GM19099 (cell line): ENCODE measurements around the gene PPP1R27.

Experiments used
- POLR2A ChIP-seq: IDR thresholded peaks from 3 replicates; pipeline ENCODE4 v1.6.1; 2011; ENCODE audit warnings: low read depth; ENCODE audit not compliant: insufficient read length; ENCODE audit errors: extremely low read depth

Gene PPP1R27

DNA sequence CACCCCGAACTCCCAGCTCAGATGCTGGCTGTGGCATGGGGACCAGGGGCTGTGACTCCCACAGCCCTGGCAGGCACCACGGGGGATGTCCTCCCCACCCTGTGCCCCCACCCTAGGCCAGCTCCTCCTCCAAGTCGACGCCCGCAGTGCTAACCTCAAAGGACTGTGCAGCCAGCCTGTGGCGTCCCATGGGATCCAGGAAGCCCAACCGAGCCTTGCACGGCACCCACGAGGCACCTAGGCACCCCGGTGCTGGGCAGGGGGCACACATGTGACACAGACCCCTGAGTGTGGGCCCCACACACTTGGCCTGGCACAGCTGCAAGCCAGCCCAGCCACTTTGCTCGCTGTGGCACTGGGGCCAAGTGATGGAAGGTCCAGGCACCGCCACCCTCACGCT is 27.0 kb downstream of the PPP1R27 start:
- no peak for TF ChIP-seq POLR2A

DNA sequence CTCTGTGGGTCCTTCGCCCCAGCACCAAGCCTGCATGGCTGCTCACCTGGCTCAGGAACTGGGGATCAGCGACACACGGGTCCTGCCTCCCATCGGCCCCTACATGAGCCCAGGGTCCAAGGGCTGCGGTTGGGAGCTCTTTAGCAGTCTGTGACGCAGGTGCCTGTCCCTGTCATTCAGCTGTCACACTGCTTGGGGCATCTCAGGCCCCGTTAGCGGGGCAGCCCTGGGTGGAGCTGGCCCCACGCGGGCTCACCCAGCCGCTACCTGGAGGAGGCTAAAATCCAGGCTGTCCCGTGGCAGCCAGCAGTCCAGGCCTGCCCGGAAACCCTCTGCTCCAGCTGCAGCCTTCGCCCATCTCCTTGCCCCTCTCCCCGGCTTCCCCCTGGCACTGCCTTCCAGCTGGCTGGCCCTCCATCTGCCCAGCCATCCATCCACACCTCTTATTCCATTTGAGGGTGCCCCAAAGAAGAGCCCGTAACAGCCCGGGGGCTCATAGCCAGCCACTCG is 27.6 kb downstream of the PPP1R27 start:
- TF ChIP-seq POLR2A = no peak

DNA sequence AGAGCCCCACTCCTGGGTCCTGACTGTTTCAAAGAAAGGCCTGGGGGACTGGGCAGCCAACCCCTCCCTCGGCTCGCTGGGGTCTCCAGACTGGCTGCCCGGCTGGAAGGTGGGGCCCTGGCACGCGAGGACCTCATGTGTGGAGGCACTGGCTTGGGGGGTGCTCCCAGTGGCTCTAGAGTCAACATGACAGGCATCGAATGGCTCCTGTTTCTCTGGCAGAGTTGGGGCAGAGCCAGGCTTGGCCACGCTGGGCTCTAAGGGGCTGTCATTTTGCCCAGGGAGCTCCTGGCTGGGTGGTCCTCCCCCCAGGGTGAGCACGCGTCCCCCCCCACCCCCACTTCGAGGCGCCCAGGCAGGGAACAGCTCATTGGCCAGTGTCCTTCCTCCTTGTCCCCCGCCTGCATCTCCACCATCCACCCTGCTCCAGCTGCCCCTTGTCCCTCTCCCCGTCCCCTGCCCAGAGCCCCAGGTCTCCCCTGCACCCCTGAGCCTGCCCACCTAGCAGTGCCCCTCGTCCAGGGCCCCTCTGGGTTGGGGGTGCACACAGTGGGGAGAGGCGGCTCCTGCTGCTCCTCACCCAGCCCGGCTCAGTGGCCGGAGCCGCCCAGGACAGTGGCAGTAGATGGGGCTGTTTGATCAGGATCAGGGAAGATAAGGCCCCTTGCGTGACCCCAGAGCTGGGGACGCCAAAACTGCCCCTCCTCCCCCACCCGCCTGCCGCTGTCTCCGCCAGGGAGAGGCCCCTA is 28.2 kb downstream of the PPP1R27 start:
- no peak for TF ChIP-seq POLR2A

DNA sequence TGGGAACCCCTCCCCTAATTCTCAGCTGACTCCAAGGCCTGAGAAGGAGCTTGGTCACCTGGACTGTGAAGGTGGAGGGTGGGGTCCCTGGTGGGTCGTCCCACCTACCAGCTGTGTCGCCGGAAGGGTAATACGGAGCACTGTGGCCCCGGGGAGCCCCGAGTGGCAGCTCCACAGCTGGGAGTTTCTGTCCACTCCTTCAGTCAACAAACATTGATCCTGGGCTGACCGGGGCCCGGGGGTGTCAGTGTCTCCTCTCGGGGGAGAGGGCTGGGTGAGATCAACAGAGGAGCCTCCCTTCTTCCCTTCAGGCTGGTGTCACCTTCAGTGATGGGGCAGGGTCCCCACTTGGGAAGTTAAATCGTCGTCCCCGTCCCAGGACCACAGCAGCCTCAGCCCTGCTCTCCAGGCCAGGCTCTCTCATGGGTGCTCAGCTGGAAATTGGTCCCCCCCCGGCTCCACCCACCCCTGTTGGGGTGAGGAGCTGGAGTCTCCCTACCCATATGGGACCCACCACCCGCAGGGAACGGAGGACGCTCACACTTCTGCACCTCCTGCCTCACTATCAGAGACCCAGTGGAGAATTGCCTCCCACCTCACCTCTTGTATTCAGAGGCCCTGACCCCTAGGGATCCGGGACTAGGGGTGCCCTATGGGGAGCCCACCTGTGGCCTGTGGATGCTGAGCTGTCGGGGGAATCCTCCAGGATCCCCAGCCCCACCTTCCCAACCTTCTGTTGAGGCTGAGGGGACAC is 29.0 kb downstream of the PPP1R27 start:
- no peak for TF ChIP-seq POLR2A

DNA sequence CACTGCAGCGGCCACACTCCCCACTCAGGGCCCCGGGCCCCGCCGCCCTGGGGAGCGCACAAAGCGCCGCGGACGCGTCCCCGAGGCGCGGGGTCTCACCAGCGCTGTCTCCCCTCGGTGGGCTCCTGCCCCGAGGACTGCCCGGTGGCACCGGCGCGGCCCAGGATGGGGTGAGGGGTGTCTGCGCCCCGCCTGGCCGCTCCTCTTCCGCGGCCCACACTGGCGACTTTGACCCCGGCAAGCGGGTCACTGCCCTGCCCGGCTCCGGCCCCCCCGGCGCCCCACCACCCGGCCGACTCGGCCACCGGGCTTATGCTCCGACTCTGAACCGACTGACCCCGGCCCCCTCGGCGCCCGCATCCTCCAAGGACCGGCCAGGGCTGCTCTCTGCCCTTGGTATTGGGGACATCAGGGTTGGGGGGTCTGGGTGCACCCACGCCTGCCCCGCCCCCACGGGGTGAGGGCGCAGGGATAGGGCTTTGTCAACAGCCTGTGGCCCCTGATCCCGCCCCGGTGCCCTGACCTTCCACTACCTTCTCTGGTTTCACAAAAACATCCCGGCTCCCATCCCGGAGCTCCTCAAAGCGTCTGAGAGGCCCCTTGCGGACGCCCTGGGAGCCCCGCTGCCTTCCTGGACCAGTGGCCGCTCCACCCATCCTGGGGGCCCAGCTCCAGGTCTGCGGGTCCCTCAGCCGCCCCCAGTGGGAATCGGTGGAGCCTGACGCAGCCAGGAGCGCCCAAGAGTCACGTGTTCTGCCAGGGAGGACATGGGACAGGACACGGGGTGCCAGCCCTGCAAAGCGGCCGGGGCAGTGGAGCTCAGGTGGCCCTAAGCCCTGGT is 30.1 kb downstream of the PPP1R27 start:
- no peak for TF ChIP-seq POLR2A

DNA sequence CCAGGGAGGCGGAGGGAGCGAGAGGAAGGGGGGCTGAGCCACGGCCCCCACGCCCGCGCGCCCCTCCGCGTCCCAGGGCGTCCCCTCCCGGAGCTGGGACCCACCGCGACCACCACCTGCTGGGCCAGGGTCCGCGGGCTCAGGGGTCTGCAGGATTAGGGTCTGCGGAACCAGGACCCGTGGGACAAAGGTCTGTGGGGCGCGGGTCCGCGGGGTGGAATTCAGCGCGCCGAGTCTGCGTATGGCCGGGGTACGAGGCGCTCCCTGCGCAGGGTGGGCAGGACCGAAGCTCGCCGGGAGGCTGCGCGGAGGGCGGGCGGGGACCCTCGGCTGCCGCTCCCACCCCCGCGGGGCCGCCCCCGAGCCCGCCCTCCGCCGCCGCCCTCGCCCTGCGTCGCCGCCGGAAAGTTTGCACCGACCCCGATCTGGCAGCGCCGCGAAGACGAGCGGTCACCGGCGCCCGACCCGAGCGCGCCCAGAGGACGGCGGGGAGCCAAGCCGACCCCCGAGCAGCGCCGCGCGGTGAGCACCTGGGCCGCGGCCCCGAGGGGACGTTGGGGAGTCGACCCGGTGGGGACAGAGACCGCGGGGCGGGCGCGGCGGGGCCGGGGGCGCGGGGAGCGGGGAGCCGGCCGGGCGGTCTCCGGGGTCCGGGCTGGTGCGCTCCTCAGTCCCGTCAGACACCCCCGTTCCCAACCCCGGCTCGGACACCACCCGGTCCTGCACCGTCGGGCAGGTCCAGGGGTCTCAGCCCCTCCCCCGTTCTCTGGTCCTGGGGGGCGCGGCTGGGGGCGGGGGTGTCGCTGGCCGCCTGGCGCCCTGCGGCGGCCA is 30.9 kb downstream of the PPP1R27 start, which contains the start of gene GCGR:
Gene GCGR, plus strand, starts transcription at position 423 of the 831 bp plus-strand sequence. CDS start 4,869 bp downstream, outside the sequence.
- TF ChIP-seq POLR2A = no peak

DNA sequence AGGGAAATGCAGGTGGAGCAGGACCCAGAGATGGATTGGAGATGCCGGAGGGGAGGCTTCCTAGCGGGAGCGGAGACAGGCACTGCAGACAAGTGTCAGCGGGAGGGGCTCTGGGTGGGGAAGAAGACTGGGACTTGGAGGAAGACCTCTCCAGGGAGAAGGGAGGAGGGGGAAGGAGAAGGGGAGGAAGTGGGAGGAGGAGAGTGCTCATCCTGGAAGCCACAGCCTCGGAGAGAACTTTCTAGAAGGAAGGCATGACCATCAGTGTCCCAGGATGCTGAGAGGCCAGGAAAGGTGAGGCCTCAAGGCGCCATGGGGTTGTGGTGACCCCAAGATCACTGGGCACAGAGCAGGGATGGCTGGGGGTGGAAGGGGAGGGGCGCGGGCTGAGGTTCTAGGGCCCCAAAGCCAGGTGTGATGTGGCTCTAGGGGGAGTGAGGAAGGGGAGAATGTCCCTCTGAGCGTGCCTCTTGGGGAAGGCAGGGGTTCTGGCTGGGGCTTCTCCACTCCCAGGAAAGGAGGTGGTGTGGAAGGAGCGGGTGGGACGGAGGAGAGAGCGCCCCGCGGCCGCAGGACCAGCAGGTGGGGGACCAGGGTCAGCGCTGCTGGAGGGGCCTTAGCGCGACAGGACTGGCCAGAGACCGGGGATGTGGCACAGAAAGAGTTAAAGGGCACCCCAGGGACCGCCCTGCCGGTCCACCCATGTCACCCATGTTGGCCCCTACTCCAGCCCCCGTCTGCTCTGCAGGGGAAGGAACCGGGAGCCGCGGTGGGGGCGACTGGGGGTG is 31.8 kb downstream of the PPP1R27 start:
- no peak for TF ChIP-seq POLR2A

DNA sequence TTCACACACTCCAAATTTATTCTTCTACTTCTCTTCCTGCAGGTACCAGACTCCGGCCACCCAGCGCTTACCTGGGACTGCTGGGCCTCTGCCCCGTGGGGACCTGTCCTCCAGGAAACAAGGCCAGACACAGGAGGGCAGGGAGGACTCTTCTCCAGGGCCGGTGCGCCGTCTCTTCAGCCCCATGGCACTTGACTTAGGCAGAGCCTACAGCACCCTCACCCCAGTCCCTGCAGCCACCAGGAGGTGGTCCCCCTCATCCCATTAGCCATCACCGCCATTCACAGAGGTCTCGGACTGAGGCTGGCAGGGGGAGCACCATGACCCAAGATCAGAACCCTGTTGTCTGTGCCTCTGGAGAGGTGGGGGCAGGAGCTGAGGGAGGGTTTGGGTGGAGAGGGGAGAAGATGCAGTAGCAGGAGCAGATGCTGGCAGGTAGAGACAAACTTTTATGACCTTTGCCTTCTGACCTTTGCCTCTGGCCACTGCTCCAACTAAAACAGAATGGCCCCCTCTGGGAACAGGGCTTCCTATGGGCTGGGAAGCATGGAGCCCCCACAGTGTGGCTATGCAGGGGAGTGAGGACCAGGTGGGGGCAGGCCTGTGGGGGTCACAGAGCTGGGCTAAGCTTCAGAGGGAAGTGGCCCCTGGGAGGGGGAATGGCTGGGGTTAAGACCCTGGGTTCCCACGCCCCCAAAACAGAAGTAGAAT is 32.6 kb downstream of the PPP1R27 start:
- no peak for TF ChIP-seq POLR2A

DNA sequence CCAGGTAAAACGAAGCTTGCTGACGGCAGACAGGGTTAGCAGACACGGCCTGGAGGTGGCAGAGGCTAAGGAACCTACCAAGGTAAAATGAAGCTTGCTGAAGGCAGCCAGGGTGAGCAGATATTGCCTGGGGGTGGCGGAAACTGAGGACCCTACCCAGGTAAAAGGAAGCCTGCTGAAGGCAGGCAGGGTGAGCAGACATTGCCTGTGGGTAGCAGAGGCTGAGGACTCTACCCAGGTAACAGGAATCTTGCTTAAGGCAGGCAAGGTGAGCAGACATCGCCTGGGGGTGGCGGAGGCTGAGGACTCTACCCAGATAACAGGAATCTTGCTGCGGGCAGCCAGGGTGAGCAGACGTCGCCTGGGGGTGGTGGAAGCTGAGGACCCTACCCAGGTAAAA is 33.5 kb downstream of the PPP1R27 start:
- no peak for TF ChIP-seq POLR2A

DNA sequence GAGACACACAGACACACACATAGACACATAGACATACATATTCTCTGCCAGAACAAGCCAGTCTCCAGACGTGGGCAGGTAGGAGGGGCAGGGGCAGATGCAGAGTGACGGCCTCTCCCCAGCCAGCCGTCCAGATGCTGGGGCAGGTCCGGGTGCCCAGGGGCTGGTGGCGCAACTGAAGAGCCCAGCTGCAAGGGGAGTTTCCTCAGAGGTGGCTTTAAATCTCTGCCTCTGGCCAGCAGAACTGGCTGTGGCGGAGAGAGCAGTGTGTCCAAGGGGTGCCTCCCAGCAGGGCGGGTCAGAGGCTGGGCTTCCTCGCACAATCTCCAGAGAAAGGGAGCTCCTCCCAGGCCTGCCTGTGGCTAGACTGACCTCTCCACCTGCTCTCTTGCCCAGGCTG is 40.3 kb downstream of the PPP1R27 start:
- TF ChIP-seq POLR2A = no peak

DNA sequence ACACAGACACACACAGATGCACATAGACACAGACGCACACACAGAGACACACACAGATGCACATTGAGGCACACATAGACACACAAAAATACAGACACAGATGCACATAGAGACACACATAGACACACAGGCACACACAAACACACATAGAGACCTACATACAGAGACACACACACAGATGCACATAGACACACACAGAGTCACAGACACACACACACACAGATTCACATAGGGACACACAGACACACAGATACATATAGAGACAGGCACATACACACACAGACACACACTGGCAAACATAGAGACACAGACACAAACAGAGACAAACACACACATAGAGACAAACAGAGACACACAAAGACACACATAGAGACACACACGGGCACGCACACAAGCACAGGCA is 40.8 kb downstream of the PPP1R27 start:
- TF ChIP-seq POLR2A = no peak

DNA sequence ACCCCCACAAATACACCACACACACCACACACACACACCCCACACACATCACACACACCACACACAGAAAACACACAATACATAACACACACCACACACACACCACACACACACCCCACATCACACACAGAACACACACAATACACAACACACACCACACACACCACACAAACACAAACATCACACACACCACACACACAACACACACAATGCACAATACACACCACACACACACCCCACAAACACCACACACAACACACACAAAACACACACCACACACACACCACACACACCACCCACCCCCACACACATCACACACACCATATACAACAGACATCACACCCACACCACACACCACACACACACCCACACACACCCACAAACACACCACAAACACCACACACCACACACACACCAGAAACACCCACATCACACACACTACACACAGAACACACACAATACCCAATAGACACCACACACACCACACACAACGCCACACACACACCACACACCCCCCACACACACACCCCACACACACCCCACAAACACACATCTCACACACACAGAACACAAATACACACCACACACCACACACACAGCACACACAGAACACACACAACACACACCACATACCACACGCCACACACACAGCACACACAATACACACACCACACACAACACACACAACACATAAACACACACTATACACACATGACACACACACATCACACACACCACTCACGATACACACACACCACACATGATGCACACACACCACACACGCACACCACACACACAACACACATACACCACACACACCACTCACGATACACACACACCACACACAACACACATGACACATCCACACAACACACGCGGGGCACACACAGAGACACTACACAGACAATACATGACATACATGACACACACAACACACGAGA is 41.9 kb downstream of the PPP1R27 start:
- no peak for TF ChIP-seq POLR2A
